Activated naive CD4-positive, alpha-beta T cell (primary cell): ENCODE measurements around the gene PLEKHM3.

Experiments used
- DNase-seq, 4 experiments: peaks; one replicate each; lab custom pipeline; 2025; lab: John Stamatoyannopoulos, UW

Gene PLEKHM3

DNA sequence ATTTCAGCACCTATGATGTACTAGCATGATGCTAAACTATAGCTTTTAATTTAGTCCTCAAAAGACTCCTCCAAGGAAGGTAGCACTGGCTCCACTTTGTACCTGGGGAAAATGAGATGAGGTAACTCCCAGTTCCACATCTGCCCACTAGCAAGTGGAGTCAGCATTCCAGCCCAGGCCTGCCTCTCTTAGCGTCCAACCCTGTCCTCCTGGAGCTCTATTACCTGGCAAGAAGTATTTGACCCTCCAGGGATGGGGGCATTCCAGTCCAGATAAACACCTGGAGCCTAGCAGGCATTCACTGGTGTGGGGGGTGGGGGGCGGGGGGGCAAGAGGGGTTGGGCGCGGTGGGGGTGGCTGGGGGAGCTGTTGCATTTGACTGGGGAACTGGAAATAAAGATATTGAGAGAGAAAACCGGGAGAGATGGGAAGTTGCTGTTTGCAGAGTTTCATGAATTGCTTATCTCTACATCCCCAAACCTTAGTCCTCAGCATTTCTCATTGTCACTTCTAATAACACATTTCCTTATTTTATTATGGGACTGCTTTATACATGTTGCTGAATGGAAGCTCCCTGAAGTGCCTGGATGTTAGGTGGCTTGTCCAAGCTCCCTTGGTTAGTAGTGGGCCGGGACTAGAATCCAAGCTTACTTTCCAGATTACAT, 233.6 kb downstream of the PLEKHM3 start:
- no peak for DNase-seq

GRCh38 chr2:207790898-207791297, 234.4 kb downstream of the PLEKHM3 start:
- DNase-seq = no peak

DNA sequence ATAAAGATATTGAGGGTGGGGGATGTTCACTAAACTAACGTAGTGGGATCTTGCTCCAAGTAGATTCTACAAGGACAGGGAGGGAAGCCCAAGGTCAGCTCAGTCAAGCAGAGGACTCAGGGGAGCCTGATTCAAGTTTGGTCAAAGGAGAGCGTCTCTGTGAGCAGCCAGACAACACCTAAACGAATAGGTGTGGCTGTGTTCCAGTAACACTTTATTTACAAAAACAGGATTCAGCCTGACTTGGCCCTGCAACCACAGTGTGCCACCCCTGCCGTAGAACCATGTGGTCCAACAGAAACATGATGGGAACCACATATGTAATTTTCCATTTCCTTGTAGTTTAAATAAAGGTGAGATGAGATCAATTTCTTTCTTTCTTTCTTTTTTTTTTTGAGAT, 237.5 kb downstream of the PLEKHM3 start:
- no peak for DNase-seq

DNA sequence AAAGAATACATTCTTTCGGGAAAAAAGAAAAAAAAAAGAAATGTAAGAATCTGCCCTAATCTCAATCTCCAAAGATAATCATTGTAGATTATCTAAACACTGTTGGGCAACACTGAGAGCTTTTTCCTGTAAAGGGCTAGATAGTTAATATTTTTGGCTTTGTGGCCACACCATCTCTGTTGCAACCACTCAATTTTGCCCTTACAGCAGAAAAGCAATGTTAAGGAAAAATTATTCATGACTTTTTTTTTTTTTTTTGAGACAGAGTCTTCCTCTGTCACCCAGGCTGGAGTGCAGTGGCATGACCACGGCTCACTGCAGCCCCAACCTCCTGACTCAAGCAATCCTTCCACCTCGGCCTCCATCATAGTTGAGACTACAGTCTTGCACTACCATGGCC, 238.3 kb downstream of the PLEKHM3 start:
- no peak for DNase-seq

- DNase-seq = no peak
Observed at GRCh38 chr2:207784898-207785297, 240.4 kb downstream of the PLEKHM3 start.

- no peak for DNase-seq
Observed at GRCh38 chr2:207783514-207783913, 241.8 kb downstream of the PLEKHM3 start.

- DNase-seq = no peak
Observed at GRCh38 chr2:207782238-207783030, 242.9 kb downstream of the PLEKHM3 start.

GRCh38 chr2:207779523-207779922, 245.8 kb downstream of the PLEKHM3 start:
- DNase-seq = no peak

- no peak for DNase-seq
Observed at GRCh38 chr2:207778298-207778882, 246.9 kb downstream of the PLEKHM3 start.

DNA sequence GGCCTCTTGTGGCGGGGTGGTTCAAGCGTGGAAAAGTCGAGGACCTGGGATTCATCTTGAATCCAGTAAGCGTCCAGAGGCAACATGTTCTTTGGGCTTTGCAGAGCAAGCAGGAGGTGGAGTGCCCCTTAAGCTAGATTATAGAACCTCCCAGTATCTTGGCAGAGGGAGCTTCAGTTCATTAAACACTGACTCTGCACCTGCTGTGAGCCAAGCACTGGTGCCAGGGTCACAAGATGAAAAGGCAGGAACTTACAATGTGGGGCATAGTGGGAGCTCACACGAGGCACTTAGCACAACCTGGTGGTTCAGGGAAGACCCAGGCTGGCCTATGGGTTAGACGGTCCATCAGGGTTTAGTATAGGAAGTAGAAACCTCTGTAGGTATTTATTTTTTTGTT, 248.2 kb downstream of the PLEKHM3 start:
- no peak for DNase-seq

DNA sequence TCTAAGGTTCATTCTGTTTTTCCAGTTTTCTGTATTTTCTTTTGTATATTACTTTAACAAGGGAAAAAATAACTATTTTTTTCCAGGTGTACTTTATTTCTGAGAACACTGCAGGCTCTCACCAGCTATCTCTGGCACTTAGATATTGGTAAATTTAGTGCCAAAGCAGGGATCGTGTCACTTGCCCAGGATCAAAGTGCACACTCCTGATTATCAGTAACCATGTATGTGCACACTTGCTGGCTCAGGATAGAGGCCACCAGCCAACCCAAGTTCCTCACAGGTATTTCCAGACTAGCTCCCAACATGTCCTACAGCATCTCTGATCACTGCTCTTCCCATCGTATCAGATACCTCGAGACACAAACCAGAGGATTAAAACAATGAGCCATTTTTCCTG, 249.9 kb downstream of the PLEKHM3 start:
- DNase-seq = no peak

DNA sequence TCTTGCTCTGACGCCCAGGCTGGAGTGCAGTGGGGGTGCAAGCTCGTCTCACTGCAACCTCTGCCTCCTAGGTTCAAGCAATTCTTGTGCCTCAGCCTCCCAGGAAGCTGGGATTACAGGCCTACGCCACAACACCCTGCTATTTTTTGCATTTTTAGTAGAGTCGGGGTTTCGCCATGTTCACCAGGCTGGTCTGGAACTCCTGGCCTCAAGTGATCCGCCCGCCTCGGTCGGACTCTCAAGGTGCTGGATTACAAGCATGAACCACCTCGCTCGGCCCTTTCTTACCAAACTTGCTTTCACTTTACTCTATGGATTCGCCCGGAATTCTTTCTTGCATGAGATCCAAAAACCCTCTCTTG, 252.5 kb downstream of the PLEKHM3 start:
- DNase-seq = no peak

DNA sequence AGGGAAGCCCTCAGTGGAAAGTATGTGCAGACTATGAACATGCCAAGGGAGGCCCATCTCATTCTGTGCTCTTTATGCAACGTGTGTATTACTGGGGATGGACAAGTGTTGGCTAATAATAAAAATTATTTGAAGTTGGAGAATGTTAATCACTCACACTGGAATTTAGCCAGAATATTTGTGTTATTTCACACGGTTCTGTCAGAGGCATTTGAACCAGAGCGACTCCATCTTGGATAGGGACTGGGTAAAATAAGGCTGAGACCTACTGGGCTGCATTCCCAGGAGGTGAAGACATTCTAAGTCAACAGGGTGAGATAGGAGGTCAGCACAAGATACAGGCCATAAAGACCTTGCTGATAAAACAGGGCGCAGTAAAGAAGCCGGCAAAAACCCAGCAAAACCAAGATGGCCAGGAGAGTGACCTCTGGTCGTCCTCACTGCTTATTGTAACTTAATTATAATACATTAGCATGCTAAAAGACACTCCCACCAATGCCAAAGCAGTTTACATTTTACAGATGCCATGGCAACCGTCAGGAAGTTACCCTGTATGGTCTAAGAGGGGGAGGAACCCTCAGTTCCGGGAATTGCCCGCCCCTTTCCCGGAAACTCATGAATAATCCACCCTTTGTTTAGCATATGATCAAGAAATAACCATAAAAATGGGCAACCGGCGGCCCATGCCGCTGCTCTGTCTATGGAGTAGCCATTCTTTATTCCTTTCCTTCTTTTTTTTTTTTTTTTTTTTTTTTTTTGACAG, 253.1 kb downstream of the PLEKHM3 start:
- DNase-seq = peak in 1 of 4 experiments; percentile 11

GRCh38 chr2:207771421-207771820, 253.9 kb downstream of the PLEKHM3 start:
- DNase-seq = no peak
